ENCODE data around the gene DDX49. TPM values are rescaled to one million over a fixed set of nuclear protein-coding genes. Genes with fewer than 3 reads are reported as not detected.

Gene DDX49
- total RNA-seq, 1 experiment from 2014 or later: 68.8 TPM

- Histone ChIP-seq H3K9me3 (ENCODE audit: low read depth, low read length, poor library complexity, severe bottlenecking) (no peaks in the 10 kb centered on the region), H3K4me3 (ENCODE audit: low read depth, low read length, poor library complexity, severe bottlenecking) (no peak overlapping the region), H3K27me3 (replicated peaks; ENCODE audit: insufficient read depth, low read depth, low read length, poor library complexity) (no peaks in the 10 kb centered on the region), H3K36me3 (ENCODE audit: insufficient read depth, low read length, poor library complexity, severe bottlenecking) (no peaks in the 10 kb centered on the region), H3K4me1 (ENCODE audit: insufficient read depth, low read length, poor library complexity, severe bottlenecking) (no peaks in the 10 kb centered on the region), H3K27ac (ENCODE audit: low read depth, low read length, poor library complexity, severe bottlenecking) (no peak overlapping the region)
- no peak for TF ChIP-seq EZH2 (IDR thresholded peaks at IDR 0.05; ENCODE audit: borderline replicate concordance, low read depth, low read length, poor library complexity, severe bottlenecking)
- TF ChIP-seq CTCF (conservative IDR thresholded peaks at IDR 0.05; ENCODE audit: low read depth, low read length): no peak
- POLR2A ChIA-PET (ENCODE audit: low non-redundant PET): no interaction called here
- CTCF ChIA-PET: no interaction called here
- no TSS peak for BruUV-seq (replicated peaks)
- DNase-seq (ENCODE audit: low spot score): no peak
- intact Hi-C loops (cut with micrococcal nuclease; ENCODE audit: unreplicated experiment): no loop called here
These were observed 34.6 kb downstream of the DDX49 start for GRCh38 chr19:18954094-18954493.

- POLR2A ChIA-PET (ENCODE audit: low non-redundant PET): no interaction called here
- no TSS peak for BruUV-seq (replicated peaks)
- no peaks in the 10 kb centered on the region for H3K27me3 ChIP-seq (replicated peaks; ENCODE audit: insufficient read depth, low read depth, low read length, poor library complexity)
- DNase-seq (ENCODE audit: low spot score): no peak
- no peaks in the 10 kb centered on the region for H3K9me3 ChIP-seq (ENCODE audit: low read depth, low read length, poor library complexity, severe bottlenecking)
- H3K4me3 ChIP-seq (ENCODE audit: low read depth, low read length, poor library complexity, severe bottlenecking): no peak overlapping the region
- H3K27ac ChIP-seq (ENCODE audit: low read depth, low read length, poor library complexity, severe bottlenecking): no peak overlapping the region
- intact Hi-C loops (cut with micrococcal nuclease; ENCODE audit: unreplicated experiment): no loop called here
- no peaks in the 10 kb centered on the region for H3K4me1 ChIP-seq (ENCODE audit: insufficient read depth, low read length, poor library complexity, severe bottlenecking)
- TF ChIP-seq CTCF (conservative IDR thresholded peaks at IDR 0.05; ENCODE audit: low read depth, low read length): no peak
- no peak for TF ChIP-seq EZH2 (IDR thresholded peaks at IDR 0.05; ENCODE audit: borderline replicate concordance, low read depth, low read length, poor library complexity, severe bottlenecking)
- CTCF ChIA-PET: no interaction called here
- no peaks in the 10 kb centered on the region for H3K36me3 ChIP-seq (ENCODE audit: insufficient read depth, low read length, poor library complexity, severe bottlenecking)
These were observed 35.5 kb downstream of the DDX49 start for GRCh38 chr19:18955042-18955441.

GRCh38 chr19:18960370-18960769, 40.9 kb downstream of the DDX49 start:
- CTCF ChIA-PET: interaction anchor here (0.7 kb wide), 1 partner anchor 40 kb away, joined by 4 read pairs; no protein-coding TSS in a partner anchor
- TF ChIP-seq EZH2 (IDR thresholded peaks at IDR 0.05; ENCODE audit: borderline replicate concordance, low read depth, low read length, poor library complexity, severe bottlenecking) (no peak), CTCF (conservative IDR thresholded peaks at IDR 0.05; ENCODE audit: low read depth, low read length) (no peak)
- POLR2A ChIA-PET (ENCODE audit: low non-redundant PET): no interaction called here
- intact Hi-C loops (cut with micrococcal nuclease; ENCODE audit: unreplicated experiment): no loop called here
- Histone ChIP-seq H3K36me3 (ENCODE audit: insufficient read depth, low read length, poor library complexity, severe bottlenecking) (no peaks in the 10 kb centered on the region), H3K4me1 (ENCODE audit: insufficient read depth, low read length, poor library complexity, severe bottlenecking) (no peaks in the 10 kb centered on the region), H3K4me3 (ENCODE audit: low read depth, low read length, poor library complexity, severe bottlenecking) (no peak overlapping the region), H3K9me3 (ENCODE audit: low read depth, low read length, poor library complexity, severe bottlenecking) (no peaks in the 10 kb centered on the region), H3K27ac (ENCODE audit: low read depth, low read length, poor library complexity, severe bottlenecking) (no peak overlapping the region), H3K27me3 (replicated peaks; ENCODE audit: insufficient read depth, low read depth, low read length, poor library complexity) (no peaks in the 10 kb centered on the region)
- DNase-seq (ENCODE audit: low spot score): no peak
- BruUV-seq (replicated peaks): no TSS peak
